Measurements from ENCODE around the gene CARD9. TPM values are rescaled to one million over a fixed set of nuclear protein-coding genes. Genes with fewer than 3 reads are reported as not detected.

Gene CARD9
- total RNA-seq, 1 experiment from 2014 or later = 14.0 TPM

GRCh38 chr9:136395345-136396218 lies 22.1 kb upstream of the CARD9 start:
- TF ChIP-seq CTCF (conservative IDR thresholded peaks at IDR 0.05) (no peak), EZH2 (IDR thresholded peaks at IDR 0.05; ENCODE audit: low read depth) (no peak)

DNA sequence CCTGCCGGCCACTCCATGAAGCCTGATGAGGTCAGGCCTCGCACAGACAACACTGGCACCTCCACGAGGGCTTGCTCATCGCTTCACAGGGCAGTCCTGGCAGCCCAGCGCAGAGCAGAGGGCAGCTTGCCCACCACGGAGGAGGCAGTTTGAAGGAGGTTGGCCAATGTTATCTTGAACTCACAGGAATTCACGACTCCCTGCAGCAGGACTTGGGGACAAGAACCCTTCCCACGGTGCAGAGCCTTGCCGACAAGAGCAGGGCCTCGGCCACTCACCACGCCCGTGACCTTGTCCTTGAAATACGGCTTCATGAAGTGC lies 21.5 kb upstream of the CARD9 start:
- H2AFZ ChIP-seq = no peak overlapping the region
- H4K20me1 ChIP-seq (ENCODE audit: insufficient read depth) = peaks cover 11% of the 10 kb centered on the region
- H3K4me3 ChIP-seq = no peak overlapping the region
- no peaks in the 10 kb centered on the region for H3K27me3 ChIP-seq (ENCODE audit: insufficient read depth, low read depth)
- TF ChIP-seq EZH2 (IDR thresholded peaks at IDR 0.05; ENCODE audit: low read depth) (no peak), CTCF (conservative IDR thresholded peaks at IDR 0.05) (no peak)
- H3K79me2 ChIP-seq (ENCODE audit: low read depth) = peaks cover 23% of the 10 kb centered on the region
- no peak overlapping the region for H3K4me2 ChIP-seq
- no peak for DNase-seq
- H3K4me1 ChIP-seq (replicated peaks; ENCODE audit: insufficient read depth) = peaks cover 7% of the 10 kb centered on the region
- POLR2A ChIA-PET (ENCODE audit: unreplicated experiment) = no interaction called here
- H3F3A ChIP-seq (ENCODE audit: insufficient read depth, low read depth) = no peaks in the 10 kb centered on the region
- H3K9me2 ChIP-seq (ENCODE audit: insufficient read depth) = no peaks in the 10 kb centered on the region
- CTCF ChIA-PET = no interaction called here
- no peak overlapping the region for H3K27ac ChIP-seq
- intact Hi-C loops (cut with micrococcal nuclease; ENCODE audit: unreplicated experiment) = no loop called here
- peaks cover 13% of the 10 kb centered on the region; the same call in 1 of the 2 replicates for H3K36me3 ChIP-seq (ENCODE audit: low read depth)
- no TSS peak for BruUV-seq (replicated peaks)
- no peaks in the 10 kb centered on the region for H3K9me3 ChIP-seq (ENCODE audit: insufficient read depth, low read depth)

More at GRCh38 chr9:136395345-136396218, 22.1 kb upstream of the CARD9 start:
- CTCF ChIA-PET = no interaction called here
- Histone ChIP-seq H2AFZ (no peak overlapping the region), H3K36me3 (ENCODE audit: low read depth) (peaks cover 13% of the 10 kb centered on the region; the same call in 1 of the 2 replicates), H3F3A (ENCODE audit: insufficient read depth, low read depth) (peaks cover 2% of the 10 kb centered on the region; the same call in 1 of the 2 replicates), H4K20me1 (ENCODE audit: insufficient read depth) (peaks cover 11% of the 10 kb centered on the region), H3K79me2 (ENCODE audit: low read depth) (peaks cover 23% of the 10 kb centered on the region), H3K4me1 (replicated peaks; ENCODE audit: insufficient read depth) (peaks cover 11% of the 10 kb centered on the region), H3K9me2 (ENCODE audit: insufficient read depth) (no peaks in the 10 kb centered on the region), H3K4me3 (no peak overlapping the region), H3K9me3 (ENCODE audit: insufficient read depth, low read depth) (no peaks in the 10 kb centered on the region), H3K27me3 (ENCODE audit: insufficient read depth, low read depth) (no peaks in the 10 kb centered on the region), H3K4me2 (no peak overlapping the region), H3K27ac (no peak overlapping the region)
- no TSS peak for BruUV-seq (replicated peaks)
- POLR2A ChIA-PET (ENCODE audit: unreplicated experiment) = no interaction called here
- intact Hi-C loops (cut with micrococcal nuclease; ENCODE audit: unreplicated experiment) = no loop called here
- DNase-seq = no peak

DNA sequence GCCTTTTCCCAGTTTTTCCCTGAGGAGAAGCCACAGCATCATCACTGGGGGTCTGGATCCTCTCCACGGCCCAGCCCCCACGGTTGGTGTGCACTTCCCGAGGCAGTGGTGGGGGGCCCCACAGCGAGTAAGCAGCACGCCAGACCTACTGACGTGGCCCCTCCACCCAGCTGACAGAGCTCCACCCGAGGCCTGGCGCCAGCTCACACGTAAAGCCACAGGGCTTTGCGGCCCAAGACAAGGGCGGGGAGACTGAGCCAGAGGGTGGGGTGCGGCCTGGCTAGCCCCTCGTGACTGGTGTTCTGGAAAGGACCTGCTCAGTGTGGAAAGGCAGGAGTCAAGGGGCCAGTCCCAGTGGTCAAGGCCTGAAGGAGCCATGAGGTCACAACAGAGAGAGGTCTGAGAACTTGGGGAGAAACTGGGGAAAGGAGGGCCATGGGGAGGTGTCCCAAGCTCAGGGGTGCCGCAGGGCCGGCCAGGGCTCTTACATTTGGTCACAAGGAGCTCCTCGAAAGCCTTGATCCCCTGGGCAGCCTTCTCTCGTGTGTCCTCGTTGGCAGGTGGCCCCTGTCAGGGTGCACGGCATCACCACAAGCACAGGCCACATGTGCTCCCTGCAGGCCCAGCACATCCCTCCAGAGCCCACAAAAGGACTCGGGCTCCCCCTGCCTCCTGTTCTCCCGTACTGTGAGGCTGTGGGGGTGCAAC lies 21.0 kb upstream of the CARD9 start:
- no peaks in the 10 kb centered on the region for H3K9me3 ChIP-seq (ENCODE audit: insufficient read depth, low read depth)
- no peak overlapping the region for H3K27ac ChIP-seq
- H3K4me2 ChIP-seq = no peak overlapping the region
- no peak overlapping the region for H2AFZ ChIP-seq
- no peaks in the 10 kb centered on the region for H3F3A ChIP-seq (ENCODE audit: insufficient read depth, low read depth)
- H3K9me2 ChIP-seq (ENCODE audit: insufficient read depth) = no peaks in the 10 kb centered on the region
- DNase-seq = no peak
- intact Hi-C loops (cut with micrococcal nuclease; ENCODE audit: unreplicated experiment) = no loop called here
- ChIA-PET POLR2A (ENCODE audit: unreplicated experiment) (no interaction called here), CTCF (no interaction called here)
- peaks cover 7% of the 10 kb centered on the region for H3K4me1 ChIP-seq (replicated peaks; ENCODE audit: insufficient read depth)
- peaks cover 13% of the 10 kb centered on the region; the same call in 1 of the 2 replicates for H3K36me3 ChIP-seq (ENCODE audit: low read depth)
- peaks cover 11% of the 10 kb centered on the region for H4K20me1 ChIP-seq (ENCODE audit: insufficient read depth)
- TF ChIP-seq EZH2 (IDR thresholded peaks at IDR 0.05; ENCODE audit: low read depth) (no peak), CTCF (conservative IDR thresholded peaks at IDR 0.05) (no peak)
- no peak overlapping the region for H3K4me3 ChIP-seq
- no TSS peak for BruUV-seq (replicated peaks)
- H3K79me2 ChIP-seq (ENCODE audit: low read depth) = peaks cover 18% of the 10 kb centered on the region
- H3K27me3 ChIP-seq (ENCODE audit: insufficient read depth, low read depth) = no peaks in the 10 kb centered on the region

Data from PC-9 (cell line).